PC-3 (cell line): ENCODE results near the gene RCBTB2. TPM values are rescaled to one million over a fixed set of nuclear protein-coding genes. Genes with fewer than 3 reads are reported as not detected.

Source experiments
- ATAC-seq: fragments of 200-7000 bp; cut with Tn5 transposase; 2 replicates; pipeline ENCODE4 v1.9.1; 2020; ENCODE audit warnings: mild to moderate bottlenecking, moderate library complexity
- BruUV-seq: library from RNA; stranded (reverse); fragments of 400-500 nt; replicated peaks from 2 replicates; lab custom pipeline; 2021; lab: Mats Ljungman, UMichigan
- CTCF ChIA-PET: fragments of 300-600 bp; sonication (Branson Sonifier 250); formaldehyde crosslinking; loops from one replicate; lab custom pipeline; 2022; ENCODE audit warnings: antibody characterized with exemption; lab: Charles Lee
- POLR2A ChIA-PET: fragments of 300-600 bp; sonication (Branson Sonifier 250); formaldehyde crosslinking; loops from one replicate; lab custom pipeline; 2022; ENCODE audit warnings: antibody characterized with exemption; ENCODE audit not compliant: unreplicated experiment; lab: Charles Lee
- DNase-seq: peaks from one replicate; pipeline ENCODE4 v3.0.0-alpha.2; 2015
- H2AFZ ChIP-seq: fragments of 300-600 bp; sonication (generic); 2 replicates; pipeline ENCODE4 v1.6.0; 2016; ENCODE audit warnings: antibody characterized with exemption, low read length
- H3F3A ChIP-seq: fragments of 300-600 bp; sonication (generic); one replicate; pipeline ENCODE4 v1.6.0; 2017; ENCODE audit warnings: antibody characterized with exemption, low read length, control low read depth, mild to moderate bottlenecking; ENCODE audit not compliant: unreplicated experiment
- H3K27ac ChIP-seq: fragments of 300-600 bp; sonication (generic); 2 replicates; pipeline ENCODE4 v1.5.1; 2016; ENCODE audit warnings: mild to moderate bottlenecking, low read length
- H3K27me3 ChIP-seq: fragments of 300-600 bp; sonication (generic); 2 replicates; pipeline ENCODE4 v1.6.1; 2016; ENCODE audit warnings: low read length, mixed read lengths
- H3K36me3 ChIP-seq: fragments of 300-600 bp; sonication (generic); 2 replicates; pipeline ENCODE4 v1.6.1; 2016; ENCODE audit warnings: low read depth, mixed run types, low read length, mixed read lengths
- H3K4me1 ChIP-seq: fragments of 300-600 bp; sonication (generic); 2 replicates; pipeline ENCODE4 v1.5.1; 2016; ENCODE audit warnings: low read length; ENCODE audit not compliant: insufficient read depth
- H3K4me2 ChIP-seq: fragments of 300-600 bp; sonication (generic); 2 replicates; pipeline ENCODE4 v1.6.0; 2016; ENCODE audit warnings: low read length
- H3K4me3 ChIP-seq: fragments of 300-600 bp; sonication (generic); 2 replicates; pipeline ENCODE4 v1.5.1; 2016; ENCODE audit warnings: mild to moderate bottlenecking, low read length, mixed read lengths
- H3K79me2 ChIP-seq: fragments of 300-600 bp; sonication (generic); 2 replicates; pipeline ENCODE4 v1.6.1; 2017; ENCODE audit warnings: low read length, mixed read lengths
- H3K9ac ChIP-seq: fragments of 300-600 bp; sonication (generic); 2 replicates; pipeline ENCODE4 v1.6.0; 2016; ENCODE audit warnings: mild to moderate bottlenecking, low read length
- H3K9me2 ChIP-seq: fragments of 300-600 bp; sonication (generic); replicated peaks from 2 replicates; pipeline ENCODE4 v1.6.1; 2016; ENCODE audit warnings: mixed run types, low read length, mixed read lengths
- H3K9me3 ChIP-seq: fragments of 300-600 bp; sonication (generic); 2 replicates; pipeline ENCODE4 v1.6.1; 2016; ENCODE audit warnings: low read length, mixed read lengths
- H4K20me1 ChIP-seq: fragments of 300-600 bp; sonication (generic); 2 replicates; pipeline ENCODE4 v1.6.1; 2016; ENCODE audit warnings: low read length, mixed read lengths
- CTCF ChIP-seq: fragments of 300-600 bp; sonication (generic); conservative IDR thresholded peaks from 2 replicates; pipeline ENCODE4 v1.5.1; 2017; ENCODE audit warnings: antibody characterized with exemption, low read depth, mild to moderate bottlenecking, low read length
- EZH2 ChIP-seq: fragments of 300-600 bp; sonication (generic); IDR thresholded peaks from one replicate; pipeline ENCODE4 v1.6.1; 2017; ENCODE audit warnings: antibody characterized with exemption, mild to moderate bottlenecking, low read length; ENCODE audit not compliant: unreplicated experiment
- EZH2phosphoT487 ChIP-seq: fragments of 300-600 bp; sonication (generic); IDR thresholded peaks from 2 replicates; pipeline ENCODE4 v1.6.1; 2018; ENCODE audit warnings: mild to moderate bottlenecking, antibody characterized with exemption, low read length, borderline replicate concordance
- intact Hi-C: fragments of 100-400 bp; cut with micrococcal nuclease; formaldehyde crosslinking; loops from 2 replicates; pipeline ENCODE4 v1.9.0; 2023
- total RNA-seq: library from RNA; depleted of rRNA; stranded (reverse); fragments of >200 nt; gene quantifications from 2 replicates; pipeline ENCODE4 v1.2.3, GENCODE V29; 2014

Gene RCBTB2
- total RNA-seq, 1 experiment from 2014 or later = 2.5 TPM

- BruUV-seq = no TSS peak
- POLR2A ChIA-PET = no interaction called here
- no peaks in the 10 kb centered on the region for H3K79me2 ChIP-seq
- ATAC-seq (no peak), DNase-seq (no peak)
- H3K4me2 ChIP-seq = 0 out of 2 replicates have a peak overlapping the region, but pooled peaks have one; percentile 31
- peak overlapping the region; percentile 24; the same call in 1 of the 2 replicates for H2AFZ ChIP-seq
- no peak overlapping the region for H3K4me3 ChIP-seq
- intact Hi-C loops = no loop called here
- no peaks in the 10 kb centered on the region for H3K4me1 ChIP-seq
- TF ChIP-seq CTCF = no peak
- no peaks in the 10 kb centered on the region for H3K9me2 ChIP-seq
- H3K27me3 ChIP-seq = no peaks in the 10 kb centered on the region
- CTCF ChIA-PET = no interaction called here
- no peaks in the 10 kb centered on the region for H3K36me3 ChIP-seq
- no peak overlapping the region for H3K9ac ChIP-seq
- H3K27ac ChIP-seq = no peak overlapping the region
- no peaks in the 10 kb centered on the region for H3F3A ChIP-seq
- H3K9me3 ChIP-seq = no peaks in the 10 kb centered on the region
- no peaks in the 10 kb centered on the region for H4K20me1 ChIP-seq
Observed at GRCh38 chr13:48571126-48571913, 38.4 kb upstream of the RCBTB2 start.

GRCh38 chr13:48570216-48570828 is 37.4 kb upstream of the RCBTB2 start:
- Histone ChIP-seq H3K4me2 (no peak overlapping the region), H3K9me2 (no peaks in the 10 kb centered on the region), H3K9ac (no peak overlapping the region), H3K4me1 (no peaks in the 10 kb centered on the region), H3K4me3 (no peak overlapping the region), H3K36me3 (no peaks in the 10 kb centered on the region), H3K9me3 (no peaks in the 10 kb centered on the region), H3K27me3 (no peaks in the 10 kb centered on the region), H2AFZ (no peak overlapping the region), H3K79me2 (no peaks in the 10 kb centered on the region), H3K27ac (no peak overlapping the region), H4K20me1 (no peaks in the 10 kb centered on the region), H3F3A (no peaks in the 10 kb centered on the region)
- no TSS peak for BruUV-seq
- DNase-seq = no peak
- TF ChIP-seq CTCF (no peak), EZH2phosphoT487 (no peak), EZH2 (no peak)
- intact Hi-C loops = no loop called here
- no peak for ATAC-seq
- CTCF ChIA-PET = no interaction called here
- POLR2A ChIA-PET = no interaction called here

GRCh38 chr13:48569104-48569666 is 36.3 kb upstream of the RCBTB2 start:
- Histone ChIP-seq H3K4me3 (no peak overlapping the region), H3K4me2 (no peak overlapping the region), H2AFZ (no peak overlapping the region), H3K27me3 (no peaks in the 10 kb centered on the region), H3K9ac (no peak overlapping the region), H3F3A (no peaks in the 10 kb centered on the region), H3K9me3 (no peaks in the 10 kb centered on the region), H3K27ac (no peak overlapping the region), H4K20me1 (no peaks in the 10 kb centered on the region), H3K36me3 (no peaks in the 10 kb centered on the region), H3K9me2 (no peaks in the 10 kb centered on the region), H3K79me2 (no peaks in the 10 kb centered on the region), H3K4me1 (0 out of 2 replicates have a peak, but pooled peaks cover 4% of the 10 kb centered on the region)
- ChIA-PET CTCF (no interaction called here), POLR2A (no interaction called here)
- ATAC-seq (no peak), DNase-seq (no peak)
- intact Hi-C loops = no loop called here
- no TSS peak for BruUV-seq
- TF ChIP-seq EZH2phosphoT487 (no peak), CTCF (no peak), EZH2 (no peak)
